Glutamatergic neuron (in vitro differentiated cells): ENCODE results near the gene FGF14. TPM values are rescaled to one million over a fixed set of nuclear protein-coding genes. Genes with fewer than 3 reads are reported as not detected.

Experiments used
- DNase-seq: peaks from one replicate; pipeline ENCODE4 v3.0.0; 2022
- H3K27ac Mint-ChIP-seq: one replicate; pipeline ENCODE4 v1.8.0; 2020; ENCODE audit warnings: mild to moderate bottlenecking, mixed read lengths, inconsistent platforms; ENCODE audit not compliant: unreplicated experiment
- H3K27me3 Mint-ChIP-seq: one replicate; pipeline ENCODE4 v1.8.0; 2020; ENCODE audit warnings: mild to moderate bottlenecking, moderate library complexity, mixed read lengths, inconsistent platforms; ENCODE audit not compliant: unreplicated experiment
- H3K36me3 Mint-ChIP-seq: one replicate; pipeline ENCODE4 v1.8.0; 2020; ENCODE audit warnings: mild to moderate bottlenecking, mixed read lengths, inconsistent platforms; ENCODE audit not compliant: unreplicated experiment
- H3K4me1 Mint-ChIP-seq: one replicate; pipeline ENCODE4 v1.8.0; 2020; ENCODE audit warnings: mild to moderate bottlenecking, low read depth, mixed read lengths, inconsistent platforms; ENCODE audit not compliant: unreplicated experiment
- H3K4me3 Mint-ChIP-seq: one replicate; pipeline ENCODE4 v1.8.0; 2020; ENCODE audit warnings: mild to moderate bottlenecking, mixed read lengths, inconsistent platforms; ENCODE audit not compliant: unreplicated experiment
- H3K9me3 Mint-ChIP-seq: one replicate; pipeline ENCODE4 v1.8.0; 2020; ENCODE audit warnings: mild to moderate bottlenecking, moderate library complexity, mixed read lengths, inconsistent platforms; ENCODE audit not compliant: unreplicated experiment
- CTCF ChIP-seq: fragments of 200-600 bp; sonication (generic); IDR thresholded peaks from one replicate; pipeline ENCODE4 v1.5.0; 2021; ENCODE audit not compliant: partially characterized antibody, unreplicated experiment
- total RNA-seq: library from RNA; stranded (reverse); fragmentation: NEBNext Ultra II Directional; extraction: Animal tissue kit (Norgen Biotek cat#: 25700); gene quantifications from one replicate; pipeline ENCODE4 v1.2.1, GENCODE V29; 2021; ENCODE audit not compliant: unreplicated experiment

FGF14 gene
- total RNA-seq, 1 donor from 2014 or later, result 17.8 TPM

- Mint-ChIP-seq H3K9me3 (peaks cover 3% of the 10 kb centered on the region), H3K4me1 (peaks cover 24% of the 10 kb centered on the region), H3K4me3 (no peak overlapping the region), H3K27me3 (peaks cover 4% of the 10 kb centered on the region), H3K36me3 (no peaks in the 10 kb centered on the region), H3K27ac (no peak overlapping the region)
- TF ChIP-seq CTCF, result no peak
- DNase-seq, result no peak
These were observed 691.9 kb downstream of the FGF14 start for GRCh38 chr13:101709952-101710351.

GRCh38 chr13:101708115-101708514, 693.7 kb downstream of the FGF14 start:
- H3K27me3 Mint-ChIP-seq, result peaks cover 4% of the 10 kb centered on the region
- no peak overlapping the region for H3K4me3 Mint-ChIP-seq
- no peak for DNase-seq
- TF ChIP-seq CTCF, result no peak
- peaks cover 3% of the 10 kb centered on the region for H3K9me3 Mint-ChIP-seq
- H3K4me1 Mint-ChIP-seq, result peaks cover 24% of the 10 kb centered on the region
- no peaks in the 10 kb centered on the region for H3K36me3 Mint-ChIP-seq
- H3K27ac Mint-ChIP-seq, result no peak overlapping the region

- no peak for TF ChIP-seq CTCF
- Mint-ChIP-seq H3K27me3 (peaks cover 4% of the 10 kb centered on the region), H3K4me3 (no peak overlapping the region), H3K27ac (no peak overlapping the region), H3K9me3 (peaks cover 3% of the 10 kb centered on the region), H3K4me1 (peaks cover 24% of the 10 kb centered on the region), H3K36me3 (no peaks in the 10 kb centered on the region)
- DNase-seq, result no peak
These were observed 694.2 kb downstream of the FGF14 start for GRCh38 chr13:101707659-101708058.

- Mint-ChIP-seq H3K4me1 (peaks cover 27% of the 10 kb centered on the region), H3K27ac (peak overlapping the region; percentile 49), H3K36me3 (no peaks in the 10 kb centered on the region), H3K4me3 (no peak overlapping the region), H3K27me3 (peaks cover 4% of the 10 kb centered on the region), H3K9me3 (peaks cover 3% of the 10 kb centered on the region)
- no peak for DNase-seq
- TF ChIP-seq CTCF, result no peak
These were observed 695.2 kb downstream of the FGF14 start for GRCh38 chr13:101706651-101707050.

- Mint-ChIP-seq H3K4me3 (no peak overlapping the region), H3K4me1 (peaks cover 23% of the 10 kb centered on the region), H3K27me3 (peaks cover 2% of the 10 kb centered on the region), H3K36me3 (no peaks in the 10 kb centered on the region), H3K27ac (no peak overlapping the region), H3K9me3 (peaks cover 3% of the 10 kb centered on the region)
- no peak for TF ChIP-seq CTCF
- no peak for DNase-seq
These were observed 698.0 kb downstream of the FGF14 start for GRCh38 chr13:101703838-101704237.
